Measurements from ENCODE around the gene FRMPD2.
"Not testable (repeated sequence)": the region's sequence is repeated elsewhere in the genome, so short reads cannot be mapped to it uniquely, and the experiment has no call there.

DNA sequence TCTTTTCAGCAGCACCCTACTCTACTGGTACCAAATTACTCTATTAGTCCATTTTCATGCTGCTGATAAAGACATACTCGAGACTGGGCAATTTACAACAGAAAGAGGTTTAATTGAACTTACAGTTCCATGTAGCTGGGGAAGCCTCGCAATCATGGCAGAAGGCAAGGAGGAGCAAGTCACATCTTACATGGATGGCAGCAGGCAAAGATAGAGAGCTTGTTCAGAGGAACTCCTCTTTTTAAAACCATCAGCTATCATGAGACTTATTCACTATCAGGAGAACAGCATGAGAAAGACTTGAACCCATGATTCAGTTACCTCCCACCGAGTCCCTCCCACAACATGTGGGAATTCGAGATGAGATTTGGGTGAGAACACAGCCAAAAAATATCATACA is 7.2 kb upstream of the FRMPD2 start:
- TF ChIP-seq TAF1 (IDR thresholded peaks at IDR 0.05; ENCODE audit: low read depth); SMC3 (conservative IDR thresholded peaks at IDR 0.05; ENCODE audit: poor library complexity); MXI1 (conservative IDR thresholded peaks at IDR 0.05; ENCODE audit: poor library complexity, severe bottlenecking); POLR2AphosphoS5 (IDR thresholded peaks at IDR 0.05); RAD21 (conservative IDR thresholded peaks at IDR 0.05): not testable (repeated sequence)
- TF ChIP-seq, protein P1, sequence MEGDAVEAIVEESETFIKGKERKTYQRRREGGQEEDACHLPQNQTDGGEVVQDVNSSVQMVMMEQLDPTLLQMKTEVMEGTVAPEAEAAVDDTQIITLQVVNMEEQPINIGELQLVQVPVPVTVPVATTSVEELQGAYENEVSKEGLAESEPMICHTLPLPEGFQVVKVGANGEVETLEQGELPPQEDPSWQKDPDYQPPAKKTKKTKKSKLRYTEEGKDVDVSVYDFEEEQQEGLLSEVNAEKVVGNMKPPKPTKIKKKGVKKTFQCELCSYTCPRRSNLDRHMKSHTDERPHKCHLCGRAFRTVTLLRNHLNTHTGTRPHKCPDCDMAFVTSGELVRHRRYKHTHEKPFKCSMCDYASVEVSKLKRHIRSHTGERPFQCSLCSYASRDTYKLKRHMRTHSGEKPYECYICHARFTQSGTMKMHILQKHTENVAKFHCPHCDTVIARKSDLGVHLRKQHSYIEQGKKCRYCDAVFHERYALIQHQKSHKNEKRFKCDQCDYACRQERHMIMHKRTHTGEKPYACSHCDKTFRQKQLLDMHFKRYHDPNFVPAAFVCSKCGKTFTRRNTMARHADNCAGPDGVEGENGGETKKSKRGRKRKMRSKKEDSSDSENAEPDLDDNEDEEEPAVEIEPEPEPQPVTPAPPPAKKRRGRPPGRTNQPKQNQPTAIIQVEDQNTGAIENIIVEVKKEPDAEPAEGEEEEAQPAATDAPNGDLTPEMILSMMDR (IDR thresholded peaks at IDR 0.05; ENCODE audit: poor library complexity, severe bottlenecking): not testable (repeated sequence)
